Mesothelial cell of epicardium (in vitro differentiated cells): ENCODE measurements around the gene RPL22L1. TPM values are rescaled to one million over a fixed set of nuclear protein-coding genes. Genes with fewer than 3 reads are reported as not detected.
A peak's percentile ranks its signal among the peaks of the same experiment; 100 is the strongest.

Experiments
- DNase-seq, 2 experiments: peaks; one replicate each; pipeline ENCODE4 v3.0.0; 2021; ENCODE audit warnings: low spot score in 2 of 2; ENCODE audit not compliant: unreplicated experiment in 2 of 2
- H3K27ac Mint-ChIP-seq: 2 replicates; pipeline ENCODE4 v1.8.0; 2021; ENCODE audit warnings: mixed read lengths
- H3K27me3 Mint-ChIP-seq: 2 replicates; pipeline ENCODE4 v1.8.0; 2021; ENCODE audit warnings: low read depth, mixed read lengths
- H3K36me3 Mint-ChIP-seq: 2 replicates; pipeline ENCODE4 v1.8.0; 2021; ENCODE audit warnings: mixed read lengths
- H3K4me1 Mint-ChIP-seq: 2 replicates; pipeline ENCODE4 v1.8.0; 2021; ENCODE audit warnings: mixed read lengths
- H3K4me3 Mint-ChIP-seq: 2 replicates; pipeline ENCODE4 v1.8.0; 2021; ENCODE audit warnings: mild to moderate bottlenecking, moderate library complexity, mixed read lengths
- H3K9me3 Mint-ChIP-seq: 2 replicates; pipeline ENCODE4 v1.8.0; 2021; ENCODE audit warnings: mixed read lengths
- CTCF ChIP-seq: fragments of 200-600 bp; sonication (generic); IDR thresholded peaks from one replicate; pipeline ENCODE4 v1.5.0; 2021; ENCODE audit warnings: antibody characterized with exemption; ENCODE audit not compliant: unreplicated experiment
- total RNA-seq: library from RNA; stranded (reverse); gene quantifications from 3 replicates; pipeline ENCODE4 v1.2.1, GENCODE V29; 2021

RPL22L1 gene
- total RNA-seq, 1 donor from 2014 or later = 97.6 TPM

- Mint-ChIP-seq H3K9me3 (peaks cover 3% of the 10 kb centered on the region), H3K27me3 (no peaks in the 10 kb centered on the region), H3K4me1 (peaks cover 21% of the 10 kb centered on the region), H3K27ac (peak overlapping the region; percentile 19), H3K4me3 (no peak overlapping the region), H3K36me3 (peaks cover 18% of the 10 kb centered on the region)
- no peak for TF ChIP-seq CTCF
- no peak for DNase-seq
Observed at GRCh38 chr3:170863816-170864215, 6.2 kb downstream of the RPL22L1 start.

- H3K27me3 Mint-ChIP-seq = no peaks in the 10 kb centered on the region
- H3K4me1 Mint-ChIP-seq = peaks cover 21% of the 10 kb centered on the region
- no peak overlapping the region for H3K4me3 Mint-ChIP-seq
- H3K36me3 Mint-ChIP-seq = peaks cover 18% of the 10 kb centered on the region
- peaks cover 3% of the 10 kb centered on the region for H3K9me3 Mint-ChIP-seq
- H3K27ac Mint-ChIP-seq = peak overlapping the region; percentile 74
- no peak for TF ChIP-seq CTCF
- no peak for DNase-seq
Observed at GRCh38 chr3:170862618-170863374, 7.2 kb downstream of the RPL22L1 start.

- DNase-seq = no peak
- Mint-ChIP-seq H3K4me1 (peaks cover 20% of the 10 kb centered on the region), H3K27ac (no peak overlapping the region), H3K4me3 (no peak overlapping the region), H3K36me3 (no peaks in the 10 kb centered on the region), H3K27me3 (no peaks in the 10 kb centered on the region), H3K9me3 (peaks cover 3% of the 10 kb centered on the region)
- TF ChIP-seq CTCF = no peak
Observed at GRCh38 chr3:170858599-170858998, 11.4 kb downstream of the RPL22L1 start.

- Mint-ChIP-seq H3K27ac (peak overlapping the region; percentile 56), H3K4me3 (no peak overlapping the region), H3K36me3 (no peaks in the 10 kb centered on the region), H3K9me3 (peaks cover 8% of the 10 kb centered on the region), H3K4me1 (peaks cover 19% of the 10 kb centered on the region), H3K27me3 (no peaks in the 10 kb centered on the region)
- no peak for TF ChIP-seq CTCF
- DNase-seq = no peak
Observed at GRCh38 chr3:170852324-170852723, 17.7 kb downstream of the RPL22L1 start.

GRCh38 chr3:170848292-170848917 lies 21.6 kb downstream of the RPL22L1 start:
- H3K4me1 Mint-ChIP-seq = peaks cover 17% of the 10 kb centered on the region
- H3K4me3 Mint-ChIP-seq = no peak overlapping the region
- no peak for DNase-seq
- H3K27ac Mint-ChIP-seq = no peak overlapping the region
- H3K36me3 Mint-ChIP-seq = no peaks in the 10 kb centered on the region
- H3K27me3 Mint-ChIP-seq = no peaks in the 10 kb centered on the region
- TF ChIP-seq CTCF = no peak
- H3K9me3 Mint-ChIP-seq = peaks cover 20% of the 10 kb centered on the region
